Breast epithelium (tissue), 3 donors: ENCODE data around the gene ARHGEF12.

Source experiments
- POLR2A ChIP-seq: fragments of 450-650 bp; IDR thresholded peaks from one replicate; pipeline ENCODE4 v1.6.1; 2016; ENCODE audit warnings: antibody characterized with exemption, mild to moderate bottlenecking, moderate library complexity
- POLR2AphosphoS5 ChIP-seq, 3 donors: sonication (generic); formaldehyde crosslinking; IDR thresholded peaks; one replicate each; pipeline ENCODE4 v1.6.1; 2017; ENCODE audit warnings: antibody characterized with exemption in 3 of 3
- TF ChIP-seq, protein P1 (sequence below), 3 donors: fragments of 450-650 bp; IDR thresholded peaks; one replicate each; pipeline ENCODE4 v1.5.1; 2016 to 2017; ENCODE audit warnings: antibody characterized with exemption in 3 of 3, mild to moderate bottlenecking in 3 of 3, moderate library complexity in 3 of 3

DNA sequence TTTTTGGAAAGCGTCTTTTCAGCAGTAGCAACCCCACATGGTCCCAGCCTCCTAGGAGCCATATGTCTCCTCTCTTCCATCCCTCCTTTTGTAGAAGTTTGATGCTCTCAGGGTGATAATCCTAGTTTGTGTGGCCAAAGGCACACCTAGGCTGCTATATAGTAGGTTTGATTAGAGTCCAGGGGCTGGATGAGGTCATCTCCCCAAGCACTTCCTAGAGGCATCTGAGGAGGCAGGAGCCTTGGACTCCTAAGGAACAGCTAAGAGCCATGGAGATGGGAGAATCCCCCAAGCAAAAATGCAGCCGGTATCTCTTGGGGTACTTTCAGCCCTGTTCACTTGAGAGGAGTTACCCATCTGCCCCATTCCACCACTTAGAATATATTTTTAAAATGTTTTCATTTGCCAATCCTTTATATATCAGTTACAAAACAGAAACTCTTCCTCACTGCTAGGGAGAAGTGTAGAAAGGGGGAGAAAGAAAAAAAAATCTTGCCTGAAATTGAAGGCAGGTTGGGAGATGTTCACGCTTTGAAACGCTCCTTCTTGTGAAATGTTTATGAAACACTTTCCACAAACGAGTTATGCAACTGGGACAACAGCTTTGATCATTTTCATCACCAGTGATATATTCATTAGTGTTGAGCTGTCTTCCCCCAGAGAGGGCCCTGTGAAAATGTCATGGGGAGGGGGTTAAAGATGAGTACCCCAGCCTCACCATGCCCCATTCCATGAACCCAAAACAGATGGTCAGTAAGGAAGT is 43.0 kb upstream of the ARHGEF12 start:
- TF ChIP-seq, protein P1, sequence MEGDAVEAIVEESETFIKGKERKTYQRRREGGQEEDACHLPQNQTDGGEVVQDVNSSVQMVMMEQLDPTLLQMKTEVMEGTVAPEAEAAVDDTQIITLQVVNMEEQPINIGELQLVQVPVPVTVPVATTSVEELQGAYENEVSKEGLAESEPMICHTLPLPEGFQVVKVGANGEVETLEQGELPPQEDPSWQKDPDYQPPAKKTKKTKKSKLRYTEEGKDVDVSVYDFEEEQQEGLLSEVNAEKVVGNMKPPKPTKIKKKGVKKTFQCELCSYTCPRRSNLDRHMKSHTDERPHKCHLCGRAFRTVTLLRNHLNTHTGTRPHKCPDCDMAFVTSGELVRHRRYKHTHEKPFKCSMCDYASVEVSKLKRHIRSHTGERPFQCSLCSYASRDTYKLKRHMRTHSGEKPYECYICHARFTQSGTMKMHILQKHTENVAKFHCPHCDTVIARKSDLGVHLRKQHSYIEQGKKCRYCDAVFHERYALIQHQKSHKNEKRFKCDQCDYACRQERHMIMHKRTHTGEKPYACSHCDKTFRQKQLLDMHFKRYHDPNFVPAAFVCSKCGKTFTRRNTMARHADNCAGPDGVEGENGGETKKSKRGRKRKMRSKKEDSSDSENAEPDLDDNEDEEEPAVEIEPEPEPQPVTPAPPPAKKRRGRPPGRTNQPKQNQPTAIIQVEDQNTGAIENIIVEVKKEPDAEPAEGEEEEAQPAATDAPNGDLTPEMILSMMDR (IDR thresholded peaks at IDR 0.05) = no peak
- TF ChIP-seq POLR2A (no peak), POLR2AphosphoS5 (IDR thresholded peaks at IDR 0.05) (no peak)
